Activated CD4-positive, alpha-beta T cell treated with anti-CD3 and anti-CD28 coated beads, Interleukin-2, amount 10 ng/mL, durations not matched to agents 7 days and 5 days (primary cell): Measurements from ENCODE around the gene LMAN2. TPM values are rescaled to one million over a fixed set of nuclear protein-coding genes. Genes with fewer than 3 reads are reported as not detected.
A peak's percentile ranks its signal among the peaks of the same experiment; 100 is the strongest.
"Not testable (repeated sequence)": the region's sequence is repeated elsewhere in the genome, so short reads cannot be mapped to it uniquely, and the experiment has no call there.

Experiments
- CTCF ChIA-PET: fragments of 350-600 bp; sonication (Branson Sonifier 250); formaldehyde crosslinking; loops from one replicate; lab custom pipeline; 2021; ENCODE audit warnings: antibody characterized with exemption; lab: Charles Lee
- POLR2A ChIA-PET: fragments of 350-600 bp; sonication (Branson Sonifier 250); formaldehyde crosslinking; loops from one replicate; lab custom pipeline; 2021; ENCODE audit warnings: antibody characterized with exemption; lab: Charles Lee
- DNase-seq: peaks from one replicate; pipeline ENCODE4 v3.0.0-alpha.2; 2020
- H3K27ac Mint-ChIP-seq: one replicate; pipeline ENCODE4 v1.8.0; 2021; ENCODE audit warnings: mild to moderate bottlenecking, moderate library complexity, mixed read lengths
- H3K27me3 Mint-ChIP-seq: one replicate; pipeline ENCODE4 v1.8.0; 2021; ENCODE audit warnings: mixed read lengths
- H3K36me3 Mint-ChIP-seq: one replicate; pipeline ENCODE4 v1.8.0; 2021; ENCODE audit warnings: low read depth, mixed read lengths
- H3K4me1 Mint-ChIP-seq: one replicate; pipeline ENCODE4 v1.8.0; 2021; ENCODE audit warnings: mixed read lengths
- H3K4me3 Mint-ChIP-seq: one replicate; pipeline ENCODE4 v1.8.0; 2021; ENCODE audit warnings: mild to moderate bottlenecking, moderate library complexity, mixed read lengths
- H3K9me3 Mint-ChIP-seq: one replicate; pipeline ENCODE4 v1.8.0; 2021; ENCODE audit warnings: mixed read lengths
- total RNA-seq, 2 experiments: library from RNA; stranded (reverse); gene quantifications; one replicate each; pipeline ENCODE4 v1.2.3, GENCODE V29; 2021

The LMAN2 gene
- total RNA-seq, 2 experiments from 2014 or later = 123 to 132 TPM

DNA sequence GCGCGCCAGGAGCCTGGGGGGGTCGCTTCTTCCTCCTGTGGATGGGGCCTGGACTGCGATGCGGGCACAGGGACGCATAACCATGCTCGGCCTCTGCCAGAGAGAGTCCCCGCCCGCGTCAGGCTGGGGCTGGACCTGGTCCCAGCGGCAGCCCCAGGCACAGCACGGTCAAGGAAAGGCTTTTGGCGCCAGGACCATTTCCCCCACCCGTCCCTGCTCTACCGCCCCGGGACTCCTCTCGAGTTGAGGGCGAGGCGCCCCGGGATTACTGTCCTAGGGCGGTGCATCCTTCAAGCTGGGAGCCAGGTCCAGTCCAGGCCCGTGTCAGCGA lies 40.1 kb downstream of the LMAN2 start:
- POLR2A ChIA-PET = no interaction called here
- H3K27me3 Mint-ChIP-seq = no peaks in the 10 kb centered on the region
- H3K4me3 Mint-ChIP-seq = peak overlapping the region; percentile 97
- no peaks in the 10 kb centered on the region for H3K9me3 Mint-ChIP-seq
- CTCF ChIA-PET = interaction anchor here (1.0 to 2.7 kb wide), 2 partner anchors 61 to 78 kb away, joined by 3 to 17 read pairs; no protein-coding TSS in a partner anchor
- H3K36me3 Mint-ChIP-seq = peaks cover 31% of the 10 kb centered on the region
- DNase-seq = no peak
- peaks cover 58% of the 10 kb centered on the region for H3K4me1 Mint-ChIP-seq
- peak overlapping the region; percentile 96 for H3K27ac Mint-ChIP-seq

DNA sequence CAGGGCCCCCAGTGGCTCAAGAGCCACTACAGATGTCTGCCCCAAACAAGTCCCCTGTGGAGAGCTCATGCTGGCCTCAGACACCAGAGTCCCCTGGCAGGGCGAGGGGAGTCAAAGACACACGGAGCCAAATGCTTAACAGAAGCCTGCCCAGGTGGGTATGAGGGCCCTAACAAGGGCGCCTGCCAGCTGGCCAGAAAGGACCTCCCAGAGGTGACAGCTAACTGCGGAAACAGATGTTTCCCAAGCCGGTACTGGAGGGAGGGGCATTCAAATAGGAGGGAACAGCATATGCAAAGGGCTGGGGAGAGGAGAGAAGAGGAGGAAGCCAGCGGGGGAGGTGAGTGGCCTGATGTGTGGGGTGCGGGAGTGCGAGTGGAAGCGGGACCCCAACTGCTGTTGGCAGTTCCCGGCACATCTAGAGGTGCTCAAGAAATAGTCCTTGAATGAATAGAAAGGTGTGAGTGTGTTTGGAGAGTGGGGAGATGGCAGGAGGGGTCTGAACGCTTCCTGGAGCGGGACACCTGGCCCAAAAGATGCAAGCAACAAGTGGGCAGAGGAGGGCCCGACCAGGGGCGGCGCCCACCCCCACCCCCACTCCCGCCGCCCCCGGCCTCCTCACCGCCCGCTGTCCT lies 40.6 kb downstream of the LMAN2 start:
- Mint-ChIP-seq H3K4me3 (peak overlapping the region; percentile 97), H3K27me3 (no peaks in the 10 kb centered on the region), H3K36me3 (peaks cover 33% of the 10 kb centered on the region), H3K4me1 (peaks cover 58% of the 10 kb centered on the region), H3K27ac (peak overlapping the region; percentile 93), H3K9me3 (no peaks in the 10 kb centered on the region)
- POLR2A ChIA-PET = no interaction called here
- CTCF ChIA-PET = interaction anchor here (0.5 to 3.3 kb wide), 19 partner anchors 8 to 243 kb away, joined by 3 to 30 read pairs (median 10); no protein-coding TSS in a partner anchor
- DNase-seq = peak; percentile 69

DNA sequence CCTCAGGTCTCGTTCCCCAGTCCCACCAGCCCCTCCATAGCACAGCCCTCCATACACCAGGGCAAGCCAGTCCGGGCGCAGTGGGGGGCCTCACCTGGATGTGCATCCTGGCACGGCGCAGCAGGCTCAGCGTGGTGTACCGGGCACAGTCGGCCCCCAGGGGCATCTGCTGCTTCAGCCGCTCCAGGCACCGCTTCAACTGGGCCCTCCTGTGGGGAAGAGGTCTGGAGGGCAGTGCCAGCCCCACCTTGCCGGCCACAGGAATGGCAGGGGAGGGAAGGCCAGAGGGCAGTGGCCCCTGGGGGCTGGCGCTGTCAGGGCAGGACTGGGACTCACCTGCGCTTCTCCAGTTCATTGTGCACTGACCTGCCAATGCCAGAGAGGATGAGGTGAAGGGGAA lies 41.1 kb downstream of the LMAN2 start:
- Mint-ChIP-seq H3K36me3 (peaks cover 38% of the 10 kb centered on the region), H3K27ac (no peak overlapping the region), H3K27me3 (no peaks in the 10 kb centered on the region), H3K9me3 (no peaks in the 10 kb centered on the region), H3K4me3 (peak overlapping the region; percentile 97), H3K4me1 (peaks cover 62% of the 10 kb centered on the region)
- DNase-seq = no peak
- ChIA-PET POLR2A (no interaction called here), CTCF (interaction anchor here (0.5 to 3.3 kb wide), 43 partner anchors 8 to 242 kb away, joined by 3 to 30 read pairs (median 4); partner anchors contain the start of genes F12 and PRR7)

DNA sequence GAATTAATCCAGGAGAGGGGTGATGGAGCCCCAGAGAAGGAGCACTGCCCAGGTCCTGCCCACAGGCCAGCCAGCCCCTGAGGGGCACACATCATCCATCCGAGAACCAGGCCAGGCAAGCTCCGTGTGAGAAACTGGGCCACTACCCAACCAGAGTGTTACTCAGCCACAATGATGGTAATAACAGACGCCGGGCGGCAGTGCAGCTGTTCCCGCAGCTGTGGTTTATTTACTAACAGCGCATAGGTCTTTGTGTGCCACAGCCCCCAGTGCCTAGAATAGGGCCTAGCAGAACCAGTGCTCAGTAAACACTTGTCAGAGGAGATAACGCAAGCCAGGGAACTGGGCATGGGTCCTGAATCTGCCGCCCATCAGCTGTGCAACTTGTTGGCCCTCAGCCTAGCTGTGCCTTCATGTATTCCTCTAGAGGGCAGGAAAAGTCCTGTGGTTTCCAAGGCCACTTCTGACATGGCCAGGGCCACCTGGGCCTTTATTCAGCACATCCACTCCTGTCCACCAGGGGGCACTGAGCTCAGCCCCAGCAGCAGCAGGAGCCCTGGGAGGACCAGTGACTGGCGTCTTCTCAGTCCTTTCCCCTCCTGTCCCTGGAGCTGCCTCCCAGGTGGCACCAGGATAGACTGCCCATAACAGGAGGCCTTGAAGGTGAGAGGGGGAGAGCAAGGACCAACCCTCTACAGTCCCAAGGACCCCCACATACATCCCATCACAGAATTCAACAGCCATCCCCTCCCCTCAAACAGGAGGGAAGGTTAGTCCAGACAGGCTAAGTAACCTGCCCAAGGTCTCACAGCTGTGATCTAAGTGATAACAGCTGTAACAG lies 41.9 kb downstream of the LMAN2 start:
- peak overlapping the region; percentile 83 for H3K27ac Mint-ChIP-seq
- no peaks in the 10 kb centered on the region for H3K9me3 Mint-ChIP-seq
- peak overlapping the region; percentile 97 for H3K4me3 Mint-ChIP-seq
- peaks cover 46% of the 10 kb centered on the region for H3K36me3 Mint-ChIP-seq
- DNase-seq = peak; percentile 78
- peaks cover 67% of the 10 kb centered on the region for H3K4me1 Mint-ChIP-seq
- ChIA-PET CTCF (interaction anchor here (0.6 to 3.3 kb wide), 48 partner anchors 8 to 238 kb away, joined by 3 to 30 read pairs (median 4); partner anchors contain the start of genes F12, LMAN2 and PRR7), POLR2A (no interaction called here)
- no peaks in the 10 kb centered on the region for H3K27me3 Mint-ChIP-seq

DNA sequence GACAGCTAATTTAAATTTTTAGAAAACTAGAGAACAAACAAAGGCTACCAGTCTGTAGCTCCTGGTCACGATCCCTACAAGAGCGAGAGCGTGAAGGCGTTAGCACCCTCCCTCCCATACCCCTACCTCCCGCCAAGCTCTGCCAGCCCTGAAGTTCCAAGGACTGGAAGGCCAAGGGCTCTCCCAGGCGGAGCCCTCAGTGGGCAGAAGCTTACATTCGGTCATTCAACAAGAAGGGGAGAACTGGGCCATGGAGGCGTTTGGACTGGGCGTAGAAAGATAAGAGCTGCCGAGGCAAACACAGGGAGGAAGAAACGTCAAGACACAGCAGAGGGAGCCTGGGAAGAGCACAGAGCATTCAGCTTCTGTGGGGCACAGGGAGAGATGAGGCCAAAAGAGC lies 42.7 kb downstream of the LMAN2 start:
- Mint-ChIP-seq H3K4me1 (peaks cover 67% of the 10 kb centered on the region), H3K27ac (peak overlapping the region; percentile 78), H3K9me3 (no peaks in the 10 kb centered on the region), H3K4me3 (no peak overlapping the region), H3K27me3 (no peaks in the 10 kb centered on the region), H3K36me3 (peaks cover 54% of the 10 kb centered on the region)
- no peak for DNase-seq
- CTCF ChIA-PET = interaction anchor here (0.8 to 3.3 kb wide), 22 partner anchors 8 to 200 kb away, joined by 3 to 30 read pairs (median 5); partner anchors contain the start of genes LMAN2 and PRR7
- POLR2A ChIA-PET = no interaction called here

DNA sequence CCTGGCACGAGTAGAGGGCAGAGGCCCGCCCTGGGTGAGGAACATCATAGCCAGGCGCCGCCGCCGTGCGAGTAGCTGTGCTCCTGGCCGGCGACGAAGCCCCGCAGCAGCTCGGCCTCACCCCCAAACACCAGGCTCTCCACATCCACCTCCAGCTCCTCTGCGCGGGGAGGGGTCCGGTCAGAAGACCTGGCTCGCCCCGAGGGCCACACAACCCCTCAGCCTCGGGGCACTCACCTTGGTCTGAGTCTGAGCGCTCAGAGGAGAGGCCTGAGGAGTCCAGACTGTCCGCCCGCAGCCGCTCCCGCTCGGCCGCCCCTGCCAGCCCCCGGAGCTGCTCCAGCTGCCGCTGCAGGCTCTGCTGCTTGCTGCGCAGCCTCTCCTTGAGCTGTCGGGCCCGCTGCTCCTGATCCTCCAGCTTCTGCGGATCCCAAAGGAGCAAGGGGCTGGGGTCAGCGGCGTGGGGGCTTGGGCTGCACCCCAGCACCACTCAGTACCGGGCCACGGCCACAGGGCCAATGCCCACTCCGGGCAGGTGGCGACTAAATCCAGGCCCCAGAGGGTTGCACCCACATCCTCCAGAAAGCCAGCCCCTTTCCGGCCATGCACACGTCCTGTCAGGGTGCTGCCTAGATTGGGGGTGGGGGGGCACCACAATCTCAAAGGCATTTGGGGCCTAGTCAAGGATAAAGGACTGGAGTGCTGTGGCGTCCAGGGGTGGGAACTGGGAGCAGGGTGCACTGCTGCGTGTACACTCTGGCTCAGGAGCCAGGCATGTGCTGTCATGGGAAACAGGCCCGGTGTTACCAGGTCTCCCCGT lies 43.7 kb downstream of the LMAN2 start:
- no peaks in the 10 kb centered on the region for H3K9me3 Mint-ChIP-seq
- no peak overlapping the region for H3K27ac Mint-ChIP-seq
- POLR2A ChIA-PET = interaction anchor here (0.7 kb wide), 1 partner anchor 11 kb away, joined by 3 read pairs; no protein-coding TSS in a partner anchor
- H3K4me3 Mint-ChIP-seq = no peak overlapping the region
- CTCF ChIA-PET = interaction anchor here (0.6 to 3.3 kb wide), 7 partner anchors 10 to 194 kb away, joined by 3 to 30 read pairs (median 3); no protein-coding TSS in a partner anchor
- H3K4me1 Mint-ChIP-seq = peaks cover 58% of the 10 kb centered on the region
- no peak for DNase-seq
- H3K27me3 Mint-ChIP-seq = no peaks in the 10 kb centered on the region
- H3K36me3 Mint-ChIP-seq = peaks cover 55% of the 10 kb centered on the region

DNA sequence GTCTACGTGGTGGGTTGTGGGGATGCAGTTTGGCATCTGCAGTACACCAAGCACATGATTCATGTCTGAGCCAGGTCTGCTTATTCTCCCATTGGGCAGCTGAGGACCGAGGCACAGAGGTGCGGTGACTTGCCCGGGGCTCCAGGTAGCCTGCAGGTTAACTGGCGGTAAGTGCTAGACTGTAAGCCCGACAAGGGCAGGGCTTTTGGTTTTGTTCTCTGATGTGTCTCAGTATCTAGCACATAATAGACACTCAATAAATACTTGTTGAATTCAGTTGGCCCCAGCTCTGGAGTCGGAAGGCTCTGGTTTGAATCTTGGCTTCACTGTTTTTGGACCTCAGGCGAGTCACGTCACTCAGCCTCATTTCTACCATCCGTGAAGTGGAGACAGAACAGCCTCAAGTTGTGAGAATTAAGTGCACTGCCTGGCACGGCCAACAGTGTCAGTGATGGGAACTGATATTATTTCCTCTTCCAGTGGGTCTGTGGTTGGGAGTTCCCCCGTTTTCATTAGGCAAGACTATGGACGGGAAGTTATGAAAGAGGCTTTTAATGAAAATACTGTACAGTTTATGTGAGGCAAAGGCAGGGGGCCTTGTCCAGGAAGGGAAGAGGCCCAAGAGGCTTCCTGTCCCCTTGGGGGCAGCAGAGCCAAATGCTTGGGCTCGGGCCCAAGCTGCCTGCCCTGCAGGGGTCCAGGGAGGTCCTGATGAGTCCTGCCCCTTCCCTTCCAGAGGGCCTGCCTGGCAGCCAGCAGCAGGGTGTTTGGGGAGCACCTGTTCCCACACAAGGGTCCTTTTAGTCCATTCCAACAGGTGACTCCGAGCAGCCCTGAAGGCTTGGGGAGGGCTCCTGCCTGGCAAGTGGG lies 44.6 kb downstream of the LMAN2 start:
- Mint-ChIP-seq H3K4me1 (peaks cover 63% of the 10 kb centered on the region), H3K27me3 (no peaks in the 10 kb centered on the region), H3K9me3 (no peaks in the 10 kb centered on the region), H3K36me3 (peaks cover 61% of the 10 kb centered on the region), H3K27ac (peak overlapping the region; percentile 65), H3K4me3 (no peak overlapping the region)
- ChIA-PET CTCF (interaction anchor here (0.6 to 1.4 kb wide), 5 partner anchors 76 to 316 kb away, joined by 3 to 4 read pairs (median 3); no protein-coding TSS in a partner anchor), POLR2A (no interaction called here)
- DNase-seq = no peak

DNA sequence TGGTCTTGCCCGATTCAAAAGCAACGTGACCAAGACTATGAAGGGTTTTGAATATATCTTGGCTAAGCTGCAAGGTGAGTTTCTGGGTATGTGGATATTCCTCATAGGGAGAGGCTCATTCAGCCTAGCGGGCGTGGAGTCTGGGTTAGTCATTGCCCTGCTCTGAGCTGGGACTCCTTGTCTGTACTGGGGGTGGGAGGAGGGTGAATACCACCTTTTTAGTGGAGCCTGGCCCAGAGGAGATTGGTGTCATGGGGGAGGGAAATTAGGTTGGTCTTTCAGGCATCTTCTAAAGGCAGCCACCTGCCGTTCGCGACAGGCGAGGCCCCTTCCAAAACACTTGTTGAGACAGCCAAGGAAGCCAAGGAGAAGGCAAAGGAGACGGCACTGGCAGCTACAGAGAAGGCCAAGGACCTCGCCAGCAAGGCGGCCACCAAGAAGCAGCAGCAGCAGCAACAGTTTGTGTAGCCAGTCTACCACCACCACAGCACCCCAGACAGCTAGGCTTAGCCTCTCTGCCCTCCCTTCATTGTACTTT lies 45.3 kb downstream of the LMAN2 start:
- Mint-ChIP-seq H3K27ac (peak overlapping the region; percentile 65), H3K4me3 (peak overlapping the region; percentile 88), H3K4me1 (peaks cover 70% of the 10 kb centered on the region), H3K36me3 (peaks cover 66% of the 10 kb centered on the region)
- DNase-seq, POLR2A ChIA-PET, H3K27me3 Mint-ChIP-seq, H3K9me3 Mint-ChIP-seq: not testable (repeated sequence)
- CTCF ChIA-PET = interaction anchor here (0.6 to 1.4 kb wide), 3 partner anchors 77 to 316 kb away, joined by 3 to 5 read pairs (median 4); no protein-coding TSS in a partner anchor

DNA sequence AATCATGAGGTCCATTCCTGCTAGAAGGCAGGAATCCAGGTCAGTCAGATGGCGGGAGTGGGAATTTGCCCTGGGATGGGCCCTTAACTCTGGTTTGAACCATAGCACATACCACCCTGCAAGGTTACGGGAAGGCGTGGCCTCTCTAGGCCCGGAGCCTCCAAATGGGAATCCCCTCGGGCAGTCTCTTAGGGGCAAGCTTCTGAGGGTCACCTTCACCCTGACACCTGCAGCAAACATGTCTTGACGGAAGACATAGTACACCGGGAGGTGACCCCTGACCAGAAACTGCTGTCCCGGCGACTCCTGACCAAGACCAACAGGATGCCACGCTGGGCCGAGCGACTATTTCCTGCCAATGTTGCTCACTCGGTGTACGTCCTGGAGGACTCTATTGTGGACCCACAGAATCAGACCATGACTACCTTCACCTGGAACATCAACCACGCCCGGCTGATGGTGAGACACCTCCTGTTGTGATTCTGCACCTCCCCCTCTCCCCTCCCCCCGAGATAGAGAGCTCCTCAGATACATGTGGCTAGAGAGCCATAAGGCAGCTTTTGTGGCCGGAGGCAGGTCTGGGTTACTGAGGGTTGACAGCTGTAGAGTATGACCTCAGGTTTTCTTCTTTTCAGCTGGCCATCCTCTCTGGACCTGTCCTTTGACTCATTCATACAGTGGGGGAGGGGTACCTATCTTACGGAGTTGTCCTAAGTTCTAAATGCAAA lies 46.9 kb downstream of the LMAN2 start:
- Mint-ChIP-seq H3K4me3 (peak overlapping the region; percentile 88), H3K4me1 (peaks cover 72% of the 10 kb centered on the region), H3K27me3 (no peaks in the 10 kb centered on the region), H3K36me3 (peaks cover 65% of the 10 kb centered on the region), H3K27ac (peak overlapping the region; percentile 92), H3K9me3 (no peaks in the 10 kb centered on the region)
- ChIA-PET POLR2A (interaction anchor here (0.6 kb wide), 1 partner anchor 9 kb away, joined by 3 read pairs; no protein-coding TSS in a partner anchor), CTCF (interaction anchor here (0.7 to 2.0 kb wide), 5 partner anchors 8 to 168 kb away, joined by 3 to 7 read pairs (median 3); no protein-coding TSS in a partner anchor)
- DNase-seq = peak; percentile 43

DNA sequence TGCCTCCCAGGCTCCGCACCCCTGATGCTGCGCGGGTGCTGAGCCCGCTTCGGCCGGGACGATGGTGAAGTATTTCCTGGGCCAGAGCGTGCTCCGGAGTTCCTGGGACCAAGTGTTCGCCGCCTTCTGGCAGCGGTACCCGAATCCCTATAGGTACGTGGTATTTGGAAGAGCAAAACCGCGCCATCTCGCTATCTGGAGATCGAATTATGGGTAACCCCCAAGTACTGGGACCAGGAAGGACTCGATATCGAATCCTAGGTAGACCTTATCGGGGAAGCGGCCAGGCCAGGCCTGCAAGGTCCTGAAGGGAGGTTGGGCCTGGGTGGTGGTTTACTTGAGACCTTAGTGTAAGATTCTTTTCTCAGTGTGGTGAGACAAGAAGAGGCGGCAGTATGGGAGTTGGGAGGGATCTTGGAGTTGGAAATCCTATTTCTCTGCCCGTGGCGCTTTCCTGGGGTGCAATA lies 47.5 kb downstream of the LMAN2 start:
- ChIA-PET POLR2A (no interaction called here), CTCF (interaction anchor here (0.5 to 2.2 kb wide), 13 partner anchors 9 to 190 kb away, joined by 3 to 9 read pairs (median 4); partner anchors contain the start of gene NSD1)
- Mint-ChIP-seq H3K4me1 (peaks cover 72% of the 10 kb centered on the region), H3K36me3 (peaks cover 62% of the 10 kb centered on the region), H3K9me3 (no peaks in the 10 kb centered on the region), H3K27me3 (no peaks in the 10 kb centered on the region), H3K4me3 (peak overlapping the region; percentile 88), H3K27ac (peak overlapping the region; percentile 92)
- no peak for DNase-seq
